Spleen (tissue), 7 donors: ENCODE measurements around the gene PIK3CG.

Source experiments
- POLR2AphosphoS5 ChIP-seq, 3 donors: sonication (generic); formaldehyde crosslinking; IDR thresholded peaks; one replicate each; pipeline ENCODE4 v1.5.1; 2017; ENCODE audit warnings: antibody characterized with exemption in 3 of 3
- TF ChIP-seq, protein P1 (sequence below), 11 experiments: fragments of 200-600 bp in 7 of 11; fragments of 450-650 bp in 4 of 11; sonication (generic) in 4 of 11; IDR thresholded peaks in 8 of 11; conservative IDR thresholded peaks in 3 of 11; 1 replicate in 7 of 11; 2 replicates in 4 of 11; pipeline versions ENCODE4 v1.4.0 to v1.8.0; 2016 to 2021; ENCODE audit warnings: antibody characterized with exemption in 11 of 11, inconsistent platforms in 4 of 11, mild to moderate bottlenecking in 1 of 11
- donor health status: DM: no; HTN: no; CAD: no; lungs with moderate emphysema.
- donor health status: DM: no; HTN: no; CAD: no.
- donor health status: DM: no; HTN: no; CAD: no.

DNA sequence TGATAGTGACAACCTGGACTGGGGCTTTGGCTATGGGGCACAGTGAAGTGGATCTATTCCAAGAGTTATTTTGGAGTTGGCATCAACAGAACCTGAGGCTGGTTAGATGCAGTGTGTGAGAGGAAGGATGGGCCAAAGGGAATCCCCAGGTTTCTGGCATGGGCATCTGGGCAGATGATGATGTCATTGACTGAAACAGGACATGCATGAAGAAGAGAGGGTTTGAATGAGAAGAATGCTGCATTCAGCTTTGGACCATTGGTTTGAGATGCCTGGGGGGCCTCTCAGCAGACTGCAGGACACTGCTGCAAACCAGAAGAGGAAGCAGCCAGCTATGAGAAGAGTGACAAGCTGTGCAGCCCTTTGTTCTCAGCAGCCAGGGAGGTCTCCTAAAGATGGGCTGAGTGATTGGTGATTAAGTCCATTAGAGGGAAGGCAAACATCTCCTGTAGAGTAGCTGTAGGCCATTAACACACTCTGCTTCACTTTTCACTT lies 23.1 kb upstream of the PIK3CG start:
- TF ChIP-seq, protein P1, sequence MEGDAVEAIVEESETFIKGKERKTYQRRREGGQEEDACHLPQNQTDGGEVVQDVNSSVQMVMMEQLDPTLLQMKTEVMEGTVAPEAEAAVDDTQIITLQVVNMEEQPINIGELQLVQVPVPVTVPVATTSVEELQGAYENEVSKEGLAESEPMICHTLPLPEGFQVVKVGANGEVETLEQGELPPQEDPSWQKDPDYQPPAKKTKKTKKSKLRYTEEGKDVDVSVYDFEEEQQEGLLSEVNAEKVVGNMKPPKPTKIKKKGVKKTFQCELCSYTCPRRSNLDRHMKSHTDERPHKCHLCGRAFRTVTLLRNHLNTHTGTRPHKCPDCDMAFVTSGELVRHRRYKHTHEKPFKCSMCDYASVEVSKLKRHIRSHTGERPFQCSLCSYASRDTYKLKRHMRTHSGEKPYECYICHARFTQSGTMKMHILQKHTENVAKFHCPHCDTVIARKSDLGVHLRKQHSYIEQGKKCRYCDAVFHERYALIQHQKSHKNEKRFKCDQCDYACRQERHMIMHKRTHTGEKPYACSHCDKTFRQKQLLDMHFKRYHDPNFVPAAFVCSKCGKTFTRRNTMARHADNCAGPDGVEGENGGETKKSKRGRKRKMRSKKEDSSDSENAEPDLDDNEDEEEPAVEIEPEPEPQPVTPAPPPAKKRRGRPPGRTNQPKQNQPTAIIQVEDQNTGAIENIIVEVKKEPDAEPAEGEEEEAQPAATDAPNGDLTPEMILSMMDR (IDR thresholded peaks at IDR 0.05 in 8 of 11, conservative IDR thresholded peaks at IDR 0.05 in 3 of 11) = no peak
- TF ChIP-seq POLR2AphosphoS5 (IDR thresholded peaks at IDR 0.05) = no peak
